ENCODE results near the gene SLC50A1.

Gene SLC50A1

GRCh38 chr1:155184351-155184811 lies 48.7 kb downstream of the SLC50A1 start:
- DNase-seq (ENCODE audit: low read depth in 2 of 2): no peak

GRCh38 chr1:155184835-155185782 lies 49.5 kb downstream of the SLC50A1 start:
- DNase-seq (ENCODE audit: low read depth in 2 of 2): no peak

DNA sequence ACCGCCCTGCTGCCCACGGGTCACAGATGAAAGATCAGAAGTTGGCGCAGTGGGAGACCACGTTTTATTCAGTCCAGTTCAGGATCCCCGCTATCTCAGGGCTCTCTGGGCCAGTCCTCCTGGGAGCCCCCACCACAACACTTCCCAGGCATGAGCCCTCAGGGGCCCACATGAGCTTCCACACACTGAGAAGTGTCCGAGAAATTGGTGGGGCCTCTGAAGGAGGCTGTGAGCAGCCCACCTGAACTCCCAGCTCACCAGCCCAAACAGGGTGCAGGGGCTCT lies 50.1 kb downstream of the SLC50A1 start:
- DNase-seq (ENCODE audit: low read depth in 2 of 2): no peak

DNA sequence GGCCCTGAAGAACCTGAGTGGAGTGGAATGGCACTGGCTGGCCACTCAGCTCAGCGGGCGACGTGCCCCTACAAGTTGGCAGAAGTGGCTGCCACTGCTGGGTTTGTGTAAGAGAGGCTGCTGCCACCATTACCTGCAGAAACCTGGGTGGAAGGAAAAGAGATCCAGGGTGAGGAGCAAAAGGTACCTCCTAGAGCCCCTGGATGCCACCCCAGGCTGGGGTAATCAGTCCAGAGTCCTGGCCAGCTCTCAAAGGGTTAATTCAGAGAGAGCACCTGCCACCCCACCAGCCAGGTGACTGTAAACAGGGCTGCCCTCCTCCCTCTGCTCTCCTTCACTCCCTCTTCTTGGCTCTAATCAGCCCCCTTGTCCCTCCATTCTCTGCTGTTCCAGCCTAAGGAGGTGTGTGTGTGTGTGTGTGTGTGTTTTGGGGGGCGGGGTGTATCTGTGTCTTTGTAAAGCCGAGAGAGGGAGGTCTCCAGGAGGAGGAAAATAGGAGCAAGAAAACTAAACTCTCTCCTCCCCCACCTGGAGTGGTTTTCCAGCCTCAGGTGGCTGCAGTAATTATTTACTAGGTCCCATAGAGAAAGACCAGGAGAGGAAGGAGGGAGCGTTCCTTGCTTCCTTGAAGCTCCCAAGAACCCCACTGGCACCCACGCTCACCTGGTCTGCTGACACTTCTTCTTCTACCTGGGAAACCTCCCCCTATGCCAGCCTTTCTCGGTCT lies 50.6 kb downstream of the SLC50A1 start:
- DNase-seq (ENCODE audit: low read depth in 2 of 2): no peak

- no peak for DNase-seq (ENCODE audit: low read depth in 2 of 2)
Measured at GRCh38 chr1:155186794-155187455, 51.3 kb downstream of the SLC50A1 start.

- DNase-seq (ENCODE audit: low read depth in 2 of 2): no peak
Measured at GRCh38 chr1:155187456-155187891, 51.8 kb downstream of the SLC50A1 start.

GRCh38 chr1:155188268-155188667 lies 52.6 kb downstream of the SLC50A1 start:
- DNase-seq (ENCODE audit: low read depth in 2 of 2): no peak
